Neuronal stem cell (in vitro differentiated cells): ENCODE data around the gene FGF1.

Experiments
- DNase-seq: peaks from one replicate; pipeline ENCODE4 v3.0.0-alpha.2; 2013; ENCODE audit warnings: low spot score
- H2AFZ ChIP-seq: one replicate; pipeline ENCODE4 v1.6.1; 2013; ENCODE audit warnings: mild to moderate bottlenecking, low read length, inconsistent platforms
- H2AK5ac ChIP-seq: 2 replicates; pipeline ENCODE4 v1.6.1; 2013; ENCODE audit warnings: low read depth, mild to moderate bottlenecking, inconsistent platforms, low read length, moderate library complexity, mixed read lengths
- H2BK120ac ChIP-seq: 2 replicates; pipeline ENCODE4 v1.6.1; 2013; ENCODE audit warnings: low read depth, mild to moderate bottlenecking, inconsistent platforms, low read length, moderate library complexity, mixed read lengths
- H2BK12ac ChIP-seq: one replicate; pipeline ENCODE4 v1.6.1; 2013; ENCODE audit warnings: low read length, inconsistent platforms
- H2BK15ac ChIP-seq: 2 replicates; pipeline ENCODE4 v1.6.1; 2013; ENCODE audit warnings: mild to moderate bottlenecking, low read length, inconsistent platforms, mixed read lengths
- H2BK5ac ChIP-seq: one replicate; pipeline ENCODE4 v1.6.1; 2013; ENCODE audit warnings: inconsistent platforms, mild to moderate bottlenecking, low read length, moderate library complexity
- H3K14ac ChIP-seq: one replicate; pipeline ENCODE4 v1.6.1; 2013; ENCODE audit warnings: low read length, inconsistent platforms
- H3K18ac ChIP-seq: 2 replicates; pipeline ENCODE4 v1.6.1; 2013; ENCODE audit warnings: low read length, inconsistent platforms
- H3K23ac ChIP-seq: 2 replicates; pipeline ENCODE4 v1.6.1; 2013; ENCODE audit warnings: low read depth, mild to moderate bottlenecking, mixed read lengths, low read length, inconsistent platforms; ENCODE audit not compliant: poor library complexity
- H3K27ac ChIP-seq: replicated peaks from 3 replicates; pipeline ENCODE4 v1.5.1; 2013; ENCODE audit warnings: low read length, inconsistent platforms
- H3K27me3 ChIP-seq, 3 experiments: 2 replicates each; pipeline ENCODE4 v1.6.1; 2013; ENCODE audit warnings: low read length in 3 of 3, mild to moderate bottlenecking in 2 of 3, inconsistent platforms in 1 of 3, low read depth in 1 of 3, mixed read lengths in 1 of 3, moderate library complexity in 1 of 3; ENCODE audit not compliant: control insufficient read depth in 3 of 3, insufficient read depth in 3 of 3
- H3K36me3 ChIP-seq, 2 donors: replicated peaks in 1 of 2; 2 replicates each; pipeline ENCODE4 v1.6.1; 2013; ENCODE audit warnings: low read length in 2 of 2; ENCODE audit not compliant: control insufficient read depth in 2 of 2, insufficient read depth in 2 of 2
- H3K4ac ChIP-seq: 2 replicates; pipeline ENCODE4 v1.6.1; 2013; ENCODE audit warnings: inconsistent platforms, mild to moderate bottlenecking, low read length, moderate library complexity
- H3K4me1 ChIP-seq, 2 donors: 1 replicate in 1 of 2; 2 replicates in 1 of 2; pipeline ENCODE4 v1.6.1; 2013; ENCODE audit warnings: low read length in 2 of 2, low read depth in 1 of 2; ENCODE audit not compliant: control insufficient read depth in 2 of 2, insufficient read depth in 1 of 2
- H3K4me2 ChIP-seq: one replicate; pipeline ENCODE4 v1.6.1; 2013; ENCODE audit warnings: mild to moderate bottlenecking, low read length, inconsistent platforms; ENCODE audit not compliant: insufficient read depth, poor library complexity, severe bottlenecking
- H3K4me3 ChIP-seq, 2 donors: 2 replicates each; pipeline ENCODE4 v1.5.1; 2013; ENCODE audit warnings: low read length in 2 of 2, mild to moderate bottlenecking in 2 of 2, inconsistent platforms in 1 of 2, moderate library complexity in 1 of 2
- H3K79me1 ChIP-seq: one replicate; pipeline ENCODE4 v1.6.1; 2013; ENCODE audit warnings: low read depth, mild to moderate bottlenecking, inconsistent platforms, low read length, moderate library complexity
- H3K9ac ChIP-seq: one replicate; pipeline ENCODE4 v1.6.1; 2013; ENCODE audit warnings: mild to moderate bottlenecking, low read depth, low read length, inconsistent platforms; ENCODE audit not compliant: poor library complexity
- H3K9me3 ChIP-seq, 2 donors: replicated peaks in 1 of 2; 2 replicates each; pipeline versions ENCODE3 to v1.6.1; 2013; ENCODE audit warnings: low read length in 2 of 2, mild to moderate bottlenecking in 2 of 2, inconsistent platforms in 1 of 2, low read depth in 1 of 2, mixed read lengths in 1 of 2, moderate library complexity in 1 of 2; ENCODE audit not compliant: control insufficient read depth in 2 of 2, insufficient read depth in 1 of 2
- H4K8ac ChIP-seq: one replicate; pipeline ENCODE4 v1.6.1; 2013; ENCODE audit warnings: low read depth, mild to moderate bottlenecking, inconsistent platforms, low read length, moderate library complexity
- H4K91ac ChIP-seq: one replicate; pipeline ENCODE4 v1.6.1; 2013; ENCODE audit warnings: low read length, low read depth, mild to moderate bottlenecking, inconsistent platforms; ENCODE audit not compliant: poor library complexity
- WGBS, 2 donors: extraction: QIAGEN DNeasy Blood & Tissue Kit; methylation state at CpG; one replicate each; pipeline ENCODE4 v1.1.7; 2013; ENCODE audit warnings: missing lambda C conversion rate in 2 of 2, mixed read lengths in 1 of 2; ENCODE audit not compliant: insufficient read length in 2 of 2, insufficient replicate concordance in 1 of 2; ENCODE audit errors: extremely low coverage in 2 of 2; 5-methylcytosine and 5-hydroxymethylcytosine counted together

The FGF1 gene

DNA sequence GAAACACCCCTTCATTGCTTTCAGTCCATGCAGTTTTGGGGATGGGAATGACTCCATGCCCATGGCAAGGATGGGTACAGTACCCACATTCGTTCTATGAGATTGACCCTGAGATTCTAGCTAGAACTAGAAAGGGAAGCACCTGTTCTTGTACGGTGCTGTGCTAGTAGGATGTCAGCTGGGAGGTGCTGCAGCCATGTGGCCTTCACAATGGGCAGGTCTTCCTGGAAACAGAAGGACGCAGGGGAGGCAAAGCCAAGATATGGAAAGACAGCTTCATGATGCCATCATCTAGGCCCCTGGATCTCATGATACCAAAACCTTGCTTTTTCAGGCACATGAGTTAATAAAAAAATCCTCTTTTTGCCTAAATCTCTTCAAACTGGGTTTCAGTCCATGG lies 10.5 kb upstream of the FGF1 start:
- Histone ChIP-seq H3K18ac (no peak overlapping the region), H3K36me3 (no peaks in the 10 kb centered on the region), H3K4ac (no peak overlapping the region), H3K9ac (no peak overlapping the region), H3K9me3 (no peaks in the 10 kb centered on the region), H3K23ac (no peak overlapping the region), H3K79me1 (no peaks in the 10 kb centered on the region), H3K4me1 (no peaks in the 10 kb centered on the region), H3K14ac (no peak overlapping the region), H3K27ac (no peak overlapping the region), H3K4me3 (no peak overlapping the region), H2BK15ac (no peak overlapping the region), H4K91ac (no peak overlapping the region), H3K4me2 (no peak overlapping the region), H2AFZ (no peak overlapping the region), H2AK5ac (no peak overlapping the region), H4K8ac (no peak overlapping the region), H2BK12ac (no peak overlapping the region), H2BK120ac (no peak overlapping the region), H2BK5ac (no peak overlapping the region), H3K27me3 (no peaks in the 10 kb centered on the region)
- no peak for DNase-seq
- WGBS, 2 donors: no CpG with 5 or more reads among the region's 3 CpGs

DNA sequence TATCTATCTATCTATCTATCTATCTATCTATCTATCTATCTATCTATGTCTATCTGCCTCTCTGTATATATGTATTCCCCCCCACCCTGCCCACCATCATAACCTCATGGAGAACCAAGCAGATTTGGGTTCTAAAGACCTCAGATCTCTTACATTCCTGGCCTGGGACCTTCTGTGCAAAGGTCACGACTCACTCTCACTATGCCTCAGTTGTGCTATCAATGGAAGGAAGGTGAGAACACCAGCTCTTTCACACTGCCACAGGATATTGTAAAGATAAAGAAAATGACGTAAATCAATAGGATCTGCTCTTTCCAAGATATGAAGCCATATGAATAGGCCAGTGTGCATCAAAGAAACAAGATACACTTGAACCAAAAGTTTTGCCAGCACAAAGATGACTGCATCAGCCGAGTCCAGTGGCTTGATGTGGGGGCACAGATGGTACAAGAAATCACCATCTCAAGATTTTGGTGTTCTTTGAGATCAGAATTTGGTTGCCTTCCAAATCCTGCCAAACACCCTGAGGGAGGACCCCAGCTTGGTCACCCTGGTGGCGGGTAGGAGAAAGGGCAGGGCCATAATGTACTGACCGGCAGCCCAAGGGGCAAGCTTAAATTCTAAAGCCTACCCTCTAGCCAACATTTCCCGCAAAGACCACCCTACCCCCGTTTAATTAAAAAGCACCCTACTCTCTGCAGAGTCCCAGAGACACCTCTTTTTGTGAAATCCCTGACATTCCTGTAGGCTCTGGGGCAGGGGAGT lies 8.4 kb upstream of the FGF1 start:
- WGBS, 2 donors: no CpG with 5 or more reads among the region's 7 CpGs
- H4K8ac ChIP-seq: no peak overlapping the region
- no peak overlapping the region for H2BK120ac ChIP-seq
- H2BK12ac ChIP-seq: no peak overlapping the region
- no peaks in the 10 kb centered on the region for H3K79me1 ChIP-seq
- H3K4me1 ChIP-seq: no peaks in the 10 kb centered on the region
- H2AFZ ChIP-seq: no peak overlapping the region
- no peak overlapping the region for H3K18ac ChIP-seq
- no peak overlapping the region for H4K91ac ChIP-seq
- no peak overlapping the region for H3K4ac ChIP-seq
- no peak overlapping the region for H3K23ac ChIP-seq
- no peak overlapping the region for H3K14ac ChIP-seq
- no peak overlapping the region for H3K4me2 ChIP-seq
- no peaks in the 10 kb centered on the region for H3K9me3 ChIP-seq
- no peak overlapping the region for H2BK5ac ChIP-seq
- no peak overlapping the region for H3K9ac ChIP-seq
- H2AK5ac ChIP-seq: no peak overlapping the region
- no peaks in the 10 kb centered on the region for H3K36me3 ChIP-seq
- no peak overlapping the region for H3K4me3 ChIP-seq
- H3K27ac ChIP-seq: no peak overlapping the region
- no peak for DNase-seq
- no peaks in the 10 kb centered on the region for H3K27me3 ChIP-seq
- H2BK15ac ChIP-seq: no peak overlapping the region

DNA sequence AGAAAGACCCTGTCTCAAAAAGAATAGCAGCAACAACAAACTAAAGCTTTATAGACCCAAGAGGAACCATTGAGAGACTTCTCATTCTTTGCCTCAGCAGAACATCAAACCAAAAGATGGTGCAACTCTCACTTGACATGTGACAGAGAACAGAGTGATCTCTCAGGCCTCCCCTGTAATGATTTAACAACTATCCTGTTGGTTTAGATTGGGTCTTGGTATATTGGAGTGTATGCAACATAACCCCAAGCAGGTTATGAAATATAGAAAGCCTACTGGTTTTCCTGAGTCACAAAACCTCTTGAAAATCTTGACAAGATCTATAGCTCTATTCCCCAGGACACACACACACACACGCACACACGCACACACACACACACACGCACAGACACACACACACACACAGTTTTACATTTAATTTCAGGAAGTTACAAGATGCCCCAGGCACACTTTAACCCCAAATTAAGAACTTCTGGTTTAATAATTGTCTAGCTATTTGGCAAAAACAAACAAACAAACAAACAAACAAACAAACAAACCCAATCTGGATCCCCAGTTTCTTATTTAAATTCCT lies 6.5 kb upstream of the FGF1 start:
- no peak for DNase-seq
- Histone ChIP-seq H2BK15ac (no peak overlapping the region), H3K9ac (no peak overlapping the region), H2BK12ac (no peak overlapping the region), H3K23ac (no peak overlapping the region), H2BK5ac (no peak overlapping the region), H3K18ac (no peak overlapping the region), H3K4ac (no peak overlapping the region), H3K79me1 (no peaks in the 10 kb centered on the region), H2BK120ac (no peak overlapping the region), H3K14ac (no peak overlapping the region), H2AK5ac (no peak overlapping the region), H3K27me3 (no peaks in the 10 kb centered on the region), H3K4me3 (no peak overlapping the region), H4K8ac (no peak overlapping the region), H3K9me3 (no peaks in the 10 kb centered on the region), H2AFZ (no peak overlapping the region), H3K36me3 (no peaks in the 10 kb centered on the region), H3K4me1 (peaks cover 2% of the 10 kb centered on the region in 2 donors), H3K4me2 (no peak overlapping the region), H3K27ac (no peak overlapping the region), H4K91ac (no peak overlapping the region)
- WGBS, 2 donors: no CpG with 5 or more reads among the region's 3 CpGs

DNA sequence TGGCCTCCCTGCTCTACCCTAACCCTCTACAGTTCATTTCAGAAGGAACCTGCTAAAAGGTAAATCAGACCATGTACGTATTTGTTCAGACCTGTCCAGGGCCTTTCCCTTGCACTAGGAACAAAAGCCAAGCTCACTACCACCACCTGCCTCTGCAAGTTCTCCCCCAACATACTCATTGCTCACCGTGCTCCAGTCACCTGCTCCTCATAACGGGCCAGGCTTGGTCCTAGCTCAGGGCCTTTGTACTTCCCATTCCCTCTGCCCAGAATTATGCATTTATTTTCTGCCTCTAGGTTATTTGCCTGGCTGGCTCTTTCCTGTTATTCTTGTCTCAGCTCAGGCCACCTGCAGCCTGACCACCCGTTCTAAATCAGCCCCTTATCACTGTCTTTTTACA lies 4.8 kb upstream of the FGF1 start:
- no peak overlapping the region for H3K4me2 ChIP-seq
- H2AFZ ChIP-seq: no peak overlapping the region
- H3K9me3 ChIP-seq: no peaks in the 10 kb centered on the region
- no peaks in the 10 kb centered on the region for H3K79me1 ChIP-seq
- H3K9ac ChIP-seq: no peak overlapping the region
- no peak overlapping the region for H3K27ac ChIP-seq
- peaks cover 12% of the 10 kb centered on the region in 2 donors for H3K4me1 ChIP-seq
- no peak overlapping the region for H2AK5ac ChIP-seq
- H4K8ac ChIP-seq: no peak overlapping the region
- H3K4me3 ChIP-seq: no peak overlapping the region
- no peak overlapping the region for H2BK120ac ChIP-seq
- H3K27me3 ChIP-seq: no peaks in the 10 kb centered on the region
- H4K91ac ChIP-seq: no peak overlapping the region
- H3K14ac ChIP-seq: no peak overlapping the region
- no peak overlapping the region for H2BK5ac ChIP-seq
- H3K18ac ChIP-seq: no peak overlapping the region
- H2BK15ac ChIP-seq: no peak overlapping the region
- no peaks in the 10 kb centered on the region for H3K36me3 ChIP-seq
- 100% methylated on average over 1 of the region's 4 CpGs; no CpG with 5 or more reads in 1 of the 2 donors for WGBS, 2 donors
- no peak for DNase-seq
- no peak overlapping the region for H2BK12ac ChIP-seq
- no peak overlapping the region for H3K4ac ChIP-seq
- no peak overlapping the region for H3K23ac ChIP-seq
